HG03460 (cell line): ENCODE data around the gene NPTX1.
"Not testable (repeated sequence)": the region's sequence is repeated elsewhere in the genome, so short reads cannot be mapped to it uniquely, and the experiment has no call there.

ENCODE experiments used
- ATAC-seq: cut with Tn5 transposase; IDR thresholded peaks from one replicate; pipeline ENCODE4 v1.9.1; 2021; ENCODE audit not compliant: unreplicated experiment

NPTX1 gene

GRCh38 chr17:80475910-80476876 is at the start of gene NPTX1:
TSS of gene NPTX1 (minus strand) at chr17:80476607. CDS start at chr17:80476446, 161 bp downstream.
- no peak for ATAC-seq

- ATAC-seq = no peak
Observed at GRCh38 chr17:80523956-80524712, 47.7 kb upstream of the NPTX1 start.

- no peak for ATAC-seq
Observed at GRCh38 chr17:80523054-80523744, 46.8 kb upstream of the NPTX1 start.

- ATAC-seq = no peak
Observed at GRCh38 chr17:80520810-80521455, 44.5 kb upstream of the NPTX1 start.

- ATAC-seq = no peak
Observed at GRCh38 chr17:80519091-80519781, 42.8 kb upstream of the NPTX1 start.

GRCh38 chr17:80518392-80518791 is 42.0 kb upstream of the NPTX1 start:
- ATAC-seq = no peak

- ATAC-seq = no peak
Observed at GRCh38 chr17:80517641-80518040, 41.2 kb upstream of the NPTX1 start.

GRCh38 chr17:80516171-80516932 is 39.9 kb upstream of the NPTX1 start:
- ATAC-seq = no peak

GRCh38 chr17:80513892-80514291 is 37.5 kb upstream of the NPTX1 start:
- ATAC-seq = no peak

GRCh38 chr17:80513201-80513600 is 36.8 kb upstream of the NPTX1 start:
- no peak for ATAC-seq

- no peak for ATAC-seq
Observed at GRCh38 chr17:80512233-80512632, 35.8 kb upstream of the NPTX1 start.

- no peak for ATAC-seq
Observed at GRCh38 chr17:80511222-80512180, 35.1 kb upstream of the NPTX1 start.

- ATAC-seq = no peak
Observed at GRCh38 chr17:80510772-80511171, 34.4 kb upstream of the NPTX1 start.

- ATAC-seq = no peak
Observed at GRCh38 chr17:80510132-80510531, 33.7 kb upstream of the NPTX1 start.

GRCh38 chr17:80509311-80509710 is 32.9 kb upstream of the NPTX1 start:
- ATAC-seq = no peak

GRCh38 chr17:80507965-80508364 is 31.6 kb upstream of the NPTX1 start:
- no peak for ATAC-seq

GRCh38 chr17:80507177-80507576 is 30.8 kb upstream of the NPTX1 start:
- not testable (repeated sequence) for ATAC-seq

- ATAC-seq = no peak
Observed at GRCh38 chr17:80504686-80505413, 28.4 kb upstream of the NPTX1 start.
